Lung (tissue), 12 donors: Measurements from ENCODE around the gene FBXO38. TPM values are rescaled to one million over a fixed set of nuclear protein-coding genes. Genes with fewer than 3 reads are reported as not detected.

Experiments used
- ATAC-seq: fragments of 200-7000 bp; cut with Tn5 transposase; one replicate; pipeline ENCODE4 v1.9.1; 2020; ENCODE audit warnings: moderate number of reproducible peaks; ENCODE audit not compliant: insufficient read depth, low FRiP score
- DNase-seq, 3 donors: peaks; one replicate each; pipeline ENCODE4 v3.0.0-alpha.2; 2013 to 2017
- H3K27ac ChIP-seq, 2 donors: one replicate each; pipeline ENCODE4 v1.5.1; 2013; ENCODE audit warnings: mild to moderate bottlenecking in 2 of 2, moderate library complexity in 2 of 2, control low read depth in 1 of 2, inconsistent platforms in 1 of 2, low read depth in 1 of 2, low read length in 1 of 2
- H3K27me3 ChIP-seq, 3 donors: one replicate each; pipeline ENCODE4 v1.5.1; 2013; ENCODE audit warnings: low read length in 2 of 3; ENCODE audit not compliant: control insufficient read depth in 3 of 3, insufficient read depth in 3 of 3
- H3K36me3 ChIP-seq, 4 donors: one replicate each; pipeline ENCODE4 v1.5.1; 2013; ENCODE audit warnings: low read length in 4 of 4, mild to moderate bottlenecking in 1 of 4, moderate library complexity in 1 of 4; ENCODE audit not compliant: control insufficient read depth in 4 of 4, insufficient read depth in 4 of 4
- H3K4me1 ChIP-seq, 5 donors: one replicate each; pipeline ENCODE4 v1.5.1; 2013; ENCODE audit warnings: low read length in 5 of 5, mild to moderate bottlenecking in 2 of 5, moderate library complexity in 1 of 5; ENCODE audit not compliant: control insufficient read depth in 5 of 5, insufficient read depth in 5 of 5
- H3K4me3 ChIP-seq: one replicate; pipeline ENCODE4 v1.5.1; 2013; ENCODE audit warnings: mild to moderate bottlenecking, control low read depth, moderate library complexity
- H3K9ac ChIP-seq, 2 donors: one replicate each; pipeline ENCODE4 v1.5.1; 2013; ENCODE audit warnings: low read length in 2 of 2, control low read depth in 1 of 2; ENCODE audit not compliant: insufficient read depth in 1 of 2
- H3K9me3 ChIP-seq, 4 donors: one replicate each; pipeline ENCODE4 v1.5.1; 2013; ENCODE audit warnings: low read length in 3 of 4, mild to moderate bottlenecking in 1 of 4, moderate library complexity in 1 of 4; ENCODE audit not compliant: control insufficient read depth in 4 of 4, insufficient read depth in 3 of 4
- CTCF ChIP-seq: IDR thresholded peaks from 2 replicates; pipeline ENCODE4 v1.5.1; 2012; ENCODE audit warnings: mild to moderate bottlenecking; ENCODE audit errors: control extremely low read depth, extremely low read depth
- WGBS, 2 donors: extraction: QIAGEN DNeasy Blood & Tissue Kit; methylation state at CpG; one replicate each; pipeline ENCODE4 v1.1.7; 2013; 5-methylcytosine and 5-hydroxymethylcytosine counted together
- polyA plus RNA-seq, 2 donors: library from polyadenylated mRNA; stranded (reverse); fragments of 200-250 nt; gene quantifications; one replicate each; pipeline ENCODE4 v1.2.1, GENCODE V29; 2013
- total RNA-seq, 2 donors: library from RNA; depleted of rRNA in 1 of 2; stranded (reverse); fragments of >200 nt in 1 of 2; gene quantifications; one replicate each; pipeline ENCODE4 v1.2.1, GENCODE V29; 2014 to 2021
- donor health status: control.
- donor health status: control.
- donor health status: Bipolar disorder and iron deficiency.
- donor health status: healthy.
- donor health status: DM: yes; HTN: yes; CAD: no.

FBXO38 gene
- total and polyA plus RNA-seq, 4 donors = 18.5 to 77.2 (median 41.7) TPM

GRCh38 chr5:148443998-148444397 lies 60.2 kb downstream of the FBXO38 start:
- WGBS, 2 donors = 31 to 40% methylated on average over 5 of the region's 5 CpGs
- Histone ChIP-seq H3K27ac (no peak overlapping the region), H3K9ac (no peak overlapping the region), H3K36me3 (peaks cover 11 to 19% (median 14%) of the 10 kb centered on the region in 4 donors), H3K4me1 (peaks cover 0 to 9% (median 7%) of the 10 kb centered on the region in 5 donors), H3K27me3 (no peaks in the 10 kb centered on the region), H3K9me3 (no peaks in the 10 kb centered on the region), H3K4me3 (no peak overlapping the region)
- peak; percentile 62 for TF ChIP-seq CTCF
- ATAC-seq = peak; percentile 87
- DNase-seq = peak; percentile 65 to 90 (median 90)

DNA sequence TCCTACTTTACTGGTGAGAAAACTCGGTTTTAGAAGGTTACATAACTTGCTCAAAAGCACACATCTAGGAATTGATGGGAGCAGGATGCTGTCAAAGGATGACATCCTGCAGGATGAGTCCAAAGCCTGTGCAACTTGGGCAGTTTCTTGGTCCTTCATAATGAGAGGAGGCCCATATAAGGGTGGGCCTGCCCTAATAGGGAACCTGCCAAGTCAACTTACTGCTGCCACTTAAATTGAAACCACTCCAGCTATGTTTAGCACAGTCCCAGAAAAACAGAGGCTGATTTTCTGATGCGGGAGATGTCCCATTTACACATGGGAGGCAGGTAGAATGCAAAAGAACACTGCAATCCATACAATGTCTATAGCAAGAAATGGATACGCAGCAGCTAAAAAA lies 61.8 kb downstream of the FBXO38 start:
- DNase-seq (peak in 1 of 3 donors; percentile 27), ATAC-seq (no peak)
- H3K9me3 ChIP-seq = no peaks in the 10 kb centered on the region
- peaks cover 8 to 14% (median 10%) of the 10 kb centered on the region in 4 donors for H3K36me3 ChIP-seq
- H3K4me1 ChIP-seq = peaks cover 0 to 9% (median 7%) of the 10 kb centered on the region in 5 donors
- TF ChIP-seq CTCF = no peak
- no peak overlapping the region for H3K9ac ChIP-seq
- H3K27ac ChIP-seq = no peak overlapping the region
- H3K27me3 ChIP-seq = no peaks in the 10 kb centered on the region
- no peak overlapping the region for H3K4me3 ChIP-seq
- 57 to 78% methylated on average over 3 of the region's 3 CpGs for WGBS, 2 donors

GRCh38 chr5:148446611-148447010 lies 62.9 kb downstream of the FBXO38 start:
- ATAC-seq (no peak), DNase-seq (no peak)
- H3K9ac ChIP-seq = no peak overlapping the region
- peaks cover 5 to 8% (median 7%) of the 10 kb centered on the region in 4 donors for H3K36me3 ChIP-seq
- no peak for TF ChIP-seq CTCF
- peaks cover 0 to 9% (median 7%) of the 10 kb centered on the region in 5 donors for H3K4me1 ChIP-seq
- H3K4me3 ChIP-seq = no peak overlapping the region
- no peaks in the 10 kb centered on the region for H3K27me3 ChIP-seq
- H3K27ac ChIP-seq = no peak overlapping the region
- no peaks in the 10 kb centered on the region for H3K9me3 ChIP-seq
- WGBS, 2 donors = 77 to 81% methylated on average over 2 of the region's 2 CpGs

DNA sequence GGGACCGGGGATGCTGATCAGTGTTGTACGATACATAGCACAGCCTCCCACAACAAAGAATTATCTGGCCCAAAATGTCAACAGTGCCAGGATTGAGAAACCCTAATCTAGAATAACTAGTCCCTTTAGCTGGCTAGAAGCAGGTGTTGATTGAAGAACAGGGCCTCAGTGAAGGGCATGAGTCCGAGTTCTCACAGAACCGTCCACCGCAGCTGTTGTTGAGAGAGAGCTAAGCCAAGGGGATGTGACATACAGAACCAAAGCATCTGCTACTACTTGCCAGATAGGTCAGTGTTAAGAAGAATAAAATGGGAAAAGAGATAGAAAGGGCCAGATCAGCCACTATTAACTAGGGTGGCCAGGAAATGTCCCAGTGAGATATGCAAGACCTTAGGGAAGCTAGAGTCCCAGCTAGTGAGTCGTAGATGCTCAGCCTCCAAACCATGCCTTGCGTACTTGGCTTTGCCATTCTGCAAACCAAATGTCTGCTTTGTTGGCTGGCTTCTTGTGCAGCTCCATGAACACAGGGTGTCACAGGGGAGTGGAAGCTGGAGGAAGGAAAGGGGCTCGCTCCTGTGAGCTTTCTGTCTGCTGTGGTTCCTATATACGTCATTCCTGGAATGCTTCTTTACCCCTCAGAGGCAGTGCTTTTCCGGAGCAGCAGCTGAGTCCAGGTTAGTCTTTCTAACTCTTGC lies 68.9 kb downstream of the FBXO38 start:
- no peak overlapping the region for H3K4me3 ChIP-seq
- no peaks in the 10 kb centered on the region for H3K36me3 ChIP-seq
- DNase-seq = no peak
- TF ChIP-seq CTCF = no peak
- no peak for ATAC-seq
- H3K9me3 ChIP-seq = no peaks in the 10 kb centered on the region
- H3K27ac ChIP-seq = no peak overlapping the region
- H3K9ac ChIP-seq = no peak overlapping the region
- no peaks in the 10 kb centered on the region for H3K27me3 ChIP-seq
- peaks cover 0 to 3% (median 0%) of the 10 kb centered on the region in 5 donors for H3K4me1 ChIP-seq
- WGBS, 2 donors = 88 to 90% methylated on average over 10 of the region's 10 CpGs
